Stimulated activated CD4-positive, alpha-beta T cell treated with anti-CD3 and anti-CD28 coated beads, Interleukin-4, amount 100 ng/mL, for 48 hours (primary cell): Measurements from ENCODE around the gene CARS1.

ENCODE experiments used
- DNase-seq, 2 donors: peaks; one replicate each; pipeline ENCODE4 v3.0.0-alpha.2; 2020; ENCODE audit warnings: low read depth in 2 of 2

Gene CARS1

GRCh38 chr11:2955906-2956476 is 101.2 kb downstream of the CARS1 start:
- no peak for DNase-seq

GRCh38 chr11:2954263-2954662 is 103.0 kb downstream of the CARS1 start:
- DNase-seq, result no peak

GRCh38 chr11:2952290-2952689 is 104.9 kb downstream of the CARS1 start:
- no peak for DNase-seq

- no peak for DNase-seq
Measured at GRCh38 chr11:2951231-2952110, 105.8 kb downstream of the CARS1 start.
